ENCODE results near the gene HOXC10.

HOXC10 gene

GRCh38 chr12:53981634-53982565, 3.0 kb upstream of the HOXC10 start:
- H3K4me3 ChIP-seq (ENCODE audit: low read length, poor library complexity, severe bottlenecking), result no peak overlapping the region
- H3K9ac ChIP-seq (ENCODE audit: low read depth, low read length, poor library complexity, severe bottlenecking), result no peak overlapping the region
- no peaks in the 10 kb centered on the region for H3K9me3 ChIP-seq (ENCODE audit: insufficient read depth, low read depth, low read length)
- H2AFZ ChIP-seq (ENCODE audit: low read length), result no peak overlapping the region
- no peaks in the 10 kb centered on the region for H3F3A ChIP-seq (ENCODE audit: low read depth)
- H3K27me3 ChIP-seq (ENCODE audit: insufficient read depth, low read length, poor library complexity, severe bottlenecking), result no peaks in the 10 kb centered on the region
- no peak for TF ChIP-seq EZH2phosphoT487 (IDR thresholded peaks at IDR 0.05; ENCODE audit: borderline replicate concordance)
- no peak for TF ChIP-seq CTCF (conservative IDR thresholded peaks at IDR 0.05; ENCODE audit: low read length)
- no peaks in the 10 kb centered on the region for H3K9me2 ChIP-seq (replicated peaks; ENCODE audit: low read depth, low read length)
- peaks cover 26% of the 10 kb centered on the region for H3K4me1 ChIP-seq (ENCODE audit: insufficient read depth, low read length, poor library complexity, severe bottlenecking)
- H4K20me1 ChIP-seq (ENCODE audit: insufficient read depth, low read length, poor library complexity, severe bottlenecking), result no peaks in the 10 kb centered on the region
- no peak overlapping the region for H3K4me2 ChIP-seq (ENCODE audit: low read depth, low read length, poor library complexity, severe bottlenecking)
- H3K36me3 ChIP-seq (ENCODE audit: insufficient read depth, low read length), result no peaks in the 10 kb centered on the region
- peaks cover 11% of the 10 kb centered on the region; the same call in 1 of the 2 replicates for H3K79me2 ChIP-seq (ENCODE audit: insufficient read depth, low read length)

GRCh38 chr12:53982648-53983567, 2.0 kb upstream of the HOXC10 start:
- Histone ChIP-seq H3K27me3 (ENCODE audit: insufficient read depth, low read length, poor library complexity, severe bottlenecking) (no peaks in the 10 kb centered on the region), H3K9ac (ENCODE audit: low read depth, low read length, poor library complexity, severe bottlenecking) (no peak overlapping the region), H3K4me3 (ENCODE audit: low read length, poor library complexity, severe bottlenecking) (no peak overlapping the region), H3K79me2 (ENCODE audit: insufficient read depth, low read length) (peaks cover 17% of the 10 kb centered on the region; the same call in 1 of the 2 replicates), H3K9me3 (ENCODE audit: insufficient read depth, low read depth, low read length) (no peaks in the 10 kb centered on the region), H4K20me1 (ENCODE audit: insufficient read depth, low read length, poor library complexity, severe bottlenecking) (no peaks in the 10 kb centered on the region), H3K9me2 (replicated peaks; ENCODE audit: low read depth, low read length) (no peaks in the 10 kb centered on the region), H3F3A (ENCODE audit: low read depth) (no peaks in the 10 kb centered on the region), H3K4me1 (ENCODE audit: insufficient read depth, low read length, poor library complexity, severe bottlenecking) (peaks cover 37% of the 10 kb centered on the region), H3K36me3 (ENCODE audit: insufficient read depth, low read length) (no peaks in the 10 kb centered on the region), H2AFZ (ENCODE audit: low read length) (no peak overlapping the region), H3K4me2 (ENCODE audit: low read depth, low read length, poor library complexity, severe bottlenecking) (no peak overlapping the region)
- TF ChIP-seq EZH2phosphoT487 (IDR thresholded peaks at IDR 0.05; ENCODE audit: borderline replicate concordance) (no peak), CTCF (conservative IDR thresholded peaks at IDR 0.05; ENCODE audit: low read length) (no peak)

- H3K4me2 ChIP-seq (ENCODE audit: low read depth, low read length, poor library complexity, severe bottlenecking), result no peak overlapping the region
- no peaks in the 10 kb centered on the region for H3K27me3 ChIP-seq (ENCODE audit: insufficient read depth, low read length, poor library complexity, severe bottlenecking)
- no peaks in the 10 kb centered on the region for H4K20me1 ChIP-seq (ENCODE audit: insufficient read depth, low read length, poor library complexity, severe bottlenecking)
- no peaks in the 10 kb centered on the region for H3F3A ChIP-seq (ENCODE audit: low read depth)
- no peak for TF ChIP-seq EZH2phosphoT487 (IDR thresholded peaks at IDR 0.05; ENCODE audit: borderline replicate concordance)
- no peak for TF ChIP-seq CTCF (conservative IDR thresholded peaks at IDR 0.05; ENCODE audit: low read length)
- no peaks in the 10 kb centered on the region for H3K36me3 ChIP-seq (ENCODE audit: insufficient read depth, low read length)
- peaks cover 22% of the 10 kb centered on the region; the same call in 1 of the 2 replicates for H3K79me2 ChIP-seq (ENCODE audit: insufficient read depth, low read length)
- no peak overlapping the region for H3K9ac ChIP-seq (ENCODE audit: low read depth, low read length, poor library complexity, severe bottlenecking)
- no peak overlapping the region for H3K4me3 ChIP-seq (ENCODE audit: low read length, poor library complexity, severe bottlenecking)
- no peaks in the 10 kb centered on the region for H3K9me3 ChIP-seq (ENCODE audit: insufficient read depth, low read depth, low read length)
- no peaks in the 10 kb centered on the region for H3K9me2 ChIP-seq (replicated peaks; ENCODE audit: low read depth, low read length)
- peaks cover 43% of the 10 kb centered on the region for H3K4me1 ChIP-seq (ENCODE audit: insufficient read depth, low read length, poor library complexity, severe bottlenecking)
- H2AFZ ChIP-seq (ENCODE audit: low read length), result no peak overlapping the region
These were observed 1.4 kb upstream of the HOXC10 start for GRCh38 chr12:53983568-53983949.

Measured in Loucy (cell line).